HG02798 (cell line): ENCODE results near the gene TMIE.
"Not testable (repeated sequence)": the region's sequence is repeated elsewhere in the genome, so short reads cannot be mapped to it uniquely, and the experiment has no call there.

Source experiments
- ATAC-seq: cut with Tn5 transposase; IDR thresholded peaks from one replicate; pipeline ENCODE4 v1.9.1; 2021; ENCODE audit warnings: mild to moderate bottlenecking; ENCODE audit not compliant: unreplicated experiment, poor library complexity

The TMIE gene

GRCh38 chr3:46682974-46683373, 18.2 kb upstream of the TMIE start:
- ATAC-seq = no peak

- no peak for ATAC-seq
Observed at GRCh38 chr3:46684891-46685290, 16.3 kb upstream of the TMIE start.

GRCh38 chr3:46685446-46685845, 15.7 kb upstream of the TMIE start:
- ATAC-seq = no peak

- no peak for ATAC-seq
Observed at GRCh38 chr3:46690798-46691197, 10.4 kb upstream of the TMIE start.

GRCh38 chr3:46692566-46692990, 8.6 kb upstream of the TMIE start:
- ATAC-seq = no peak

- ATAC-seq = no peak
Observed at GRCh38 chr3:46693038-46693891, 7.9 kb upstream of the TMIE start, which contains the start of gene ALS2CL. TSS of gene ALS2CL (minus strand) at chr3:46693679. CDS start at chr3:46689440, 4,239 bp downstream.

GRCh38 chr3:46693892-46694226, 7.3 kb upstream of the TMIE start:
- no peak for ATAC-seq

- no peak for ATAC-seq
Observed at GRCh38 chr3:46694520-46694919, 6.7 kb upstream of the TMIE start.

GRCh38 chr3:46695177-46695961, 5.8 kb upstream of the TMIE start:
- no peak for ATAC-seq

GRCh38 chr3:46695962-46696894, 5.0 kb upstream of the TMIE start:
- no peak for ATAC-seq

- ATAC-seq = no peak
Observed at GRCh38 chr3:46699676-46700523, 1.3 kb upstream of the TMIE start.

- no peak for ATAC-seq
Observed at GRCh38 chr3:46700772-46701171, 420 bp upstream of the TMIE start.

GRCh38 chr3:46702246-46703012, 1.2 kb downstream of the TMIE start:
- no peak for ATAC-seq

GRCh38 chr3:46703013-46703520, 1.9 kb downstream of the TMIE start:
- no peak for ATAC-seq

GRCh38 chr3:46704346-46704745, 3.2 kb downstream of the TMIE start:
- ATAC-seq = not testable (repeated sequence)

- peak; percentile 53 for ATAC-seq
Observed at GRCh38 chr3:46705022-46705530, 3.9 kb downstream of the TMIE start.

GRCh38 chr3:46705751-46706552, 4.8 kb downstream of the TMIE start:
- no peak for ATAC-seq
